Brain microvascular endothelial cell (primary cell): ENCODE data around the gene OR2V1.
"Not testable (repeated sequence)": the region's sequence is repeated elsewhere in the genome, so short reads cannot be mapped to it uniquely, and the experiment has no call there.

ENCODE experiments used
- DNase-seq: peaks from one replicate; pipeline ENCODE4 v3.0.0-alpha.2; 2020
- H3K27ac ChIP-seq: fragments of 250-450 bp; sonication (Bioruptor Pico); 2 replicates; pipeline ENCODE4 v1.5.1; 2020; ENCODE audit warnings: mild to moderate bottlenecking, moderate library complexity
- H3K27me3 ChIP-seq: fragments of 250-450 bp; sonication (Bioruptor Pico); replicated peaks from 2 replicates; pipeline ENCODE4 v1.5.1; 2020; ENCODE audit warnings: mild to moderate bottlenecking
- H3K36me3 ChIP-seq: fragments of 250-450 bp; sonication (Bioruptor Pico); replicated peaks from 2 replicates; pipeline ENCODE4 v1.5.1; 2020; ENCODE audit warnings: mild to moderate bottlenecking
- H3K4me3 ChIP-seq: 2 replicates; pipeline ENCODE4 v1.5.1; 2011; ENCODE audit warnings: low read depth, mild to moderate bottlenecking, control low read depth, low read length, moderate library complexity
- in situ Hi-C: cut with HindIII; loops from 2 replicates; pipeline ENCODE4 v1.10.0; 2017; ENCODE audit warnings: low sequenced_read_pairs, low pct_ligation_motif_present
- TF ChIP-seq, protein P1 (sequence below): IDR thresholded peaks from 2 replicates; pipeline ENCODE4 v1.5.1; 2011; ENCODE audit warnings: low read depth, mild to moderate bottlenecking, moderate library complexity, low read length, control low read depth, inconsistent platforms; ENCODE audit errors: missing control alignments

OR2V1 gene

DNA sequence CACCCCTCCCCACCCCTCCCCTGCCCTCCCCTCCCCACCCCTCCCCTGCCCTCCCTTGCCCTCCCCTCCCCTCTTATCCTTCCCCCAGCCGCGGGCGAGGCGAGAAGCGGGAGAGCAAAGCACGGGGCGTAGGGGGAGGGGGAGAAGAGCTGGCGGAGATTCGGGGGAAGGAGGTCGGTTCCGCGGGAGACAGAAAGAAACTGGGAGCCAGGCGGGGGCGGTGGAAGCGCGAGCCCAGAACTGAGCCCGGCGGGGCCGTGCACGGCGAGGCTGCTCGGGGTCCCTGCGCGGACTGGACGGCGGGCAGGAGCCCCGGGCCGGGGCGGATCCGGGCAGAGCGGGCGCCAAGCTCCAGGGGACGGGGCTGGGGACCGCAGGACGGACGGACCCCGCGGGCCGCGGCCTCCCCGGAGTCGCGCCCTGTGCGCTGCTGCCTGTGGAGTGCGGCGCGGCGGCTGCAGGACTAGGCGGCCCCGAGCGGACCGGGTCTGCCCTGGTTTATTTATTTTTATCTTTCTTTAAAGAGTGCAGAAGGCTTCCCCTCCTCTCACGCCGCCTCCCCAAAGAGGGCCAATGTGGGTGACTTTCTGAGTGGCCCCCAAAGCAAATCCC, 29.8 kb downstream of the OR2V1 start:
- DNase-seq, H3K27ac ChIP-seq, H3K4me3 ChIP-seq, in situ Hi-C loops, H3K36me3 ChIP-seq, H3K27me3 ChIP-seq: not testable (repeated sequence)

GRCh38 chr5:181100121-181100875, 30.7 kb downstream of the OR2V1 start:
- TF ChIP-seq, protein P1, sequence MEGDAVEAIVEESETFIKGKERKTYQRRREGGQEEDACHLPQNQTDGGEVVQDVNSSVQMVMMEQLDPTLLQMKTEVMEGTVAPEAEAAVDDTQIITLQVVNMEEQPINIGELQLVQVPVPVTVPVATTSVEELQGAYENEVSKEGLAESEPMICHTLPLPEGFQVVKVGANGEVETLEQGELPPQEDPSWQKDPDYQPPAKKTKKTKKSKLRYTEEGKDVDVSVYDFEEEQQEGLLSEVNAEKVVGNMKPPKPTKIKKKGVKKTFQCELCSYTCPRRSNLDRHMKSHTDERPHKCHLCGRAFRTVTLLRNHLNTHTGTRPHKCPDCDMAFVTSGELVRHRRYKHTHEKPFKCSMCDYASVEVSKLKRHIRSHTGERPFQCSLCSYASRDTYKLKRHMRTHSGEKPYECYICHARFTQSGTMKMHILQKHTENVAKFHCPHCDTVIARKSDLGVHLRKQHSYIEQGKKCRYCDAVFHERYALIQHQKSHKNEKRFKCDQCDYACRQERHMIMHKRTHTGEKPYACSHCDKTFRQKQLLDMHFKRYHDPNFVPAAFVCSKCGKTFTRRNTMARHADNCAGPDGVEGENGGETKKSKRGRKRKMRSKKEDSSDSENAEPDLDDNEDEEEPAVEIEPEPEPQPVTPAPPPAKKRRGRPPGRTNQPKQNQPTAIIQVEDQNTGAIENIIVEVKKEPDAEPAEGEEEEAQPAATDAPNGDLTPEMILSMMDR: no peak
- Histone ChIP-seq H3K4me3 (peak overlapping the region; percentile 9), H3K27ac (no peak overlapping the region), H3K36me3 (no peaks in the 10 kb centered on the region), H3K27me3 (no peaks in the 10 kb centered on the region)
- in situ Hi-C loops: no loop called here
- no peak for DNase-seq

GRCh38 chr5:181099602-181100086, 31.3 kb downstream of the OR2V1 start:
- DNase-seq: no peak
- H3K27me3 ChIP-seq: no peaks in the 10 kb centered on the region
- TF ChIP-seq, protein P1: no peak
- no peak overlapping the region for H3K4me3 ChIP-seq
- H3K36me3 ChIP-seq: no peaks in the 10 kb centered on the region
- in situ Hi-C loops: no loop called here
- H3K27ac ChIP-seq: no peak overlapping the region

GRCh38 chr5:181098762-181099601, 32.0 kb downstream of the OR2V1 start:
- H3K4me3 ChIP-seq: no peak overlapping the region
- no peak for DNase-seq
- in situ Hi-C loops: no loop called here
- H3K27ac ChIP-seq: no peak overlapping the region
- TF ChIP-seq, protein P1: no peak
- H3K27me3 ChIP-seq: no peaks in the 10 kb centered on the region
- H3K36me3 ChIP-seq: no peaks in the 10 kb centered on the region

DNA sequence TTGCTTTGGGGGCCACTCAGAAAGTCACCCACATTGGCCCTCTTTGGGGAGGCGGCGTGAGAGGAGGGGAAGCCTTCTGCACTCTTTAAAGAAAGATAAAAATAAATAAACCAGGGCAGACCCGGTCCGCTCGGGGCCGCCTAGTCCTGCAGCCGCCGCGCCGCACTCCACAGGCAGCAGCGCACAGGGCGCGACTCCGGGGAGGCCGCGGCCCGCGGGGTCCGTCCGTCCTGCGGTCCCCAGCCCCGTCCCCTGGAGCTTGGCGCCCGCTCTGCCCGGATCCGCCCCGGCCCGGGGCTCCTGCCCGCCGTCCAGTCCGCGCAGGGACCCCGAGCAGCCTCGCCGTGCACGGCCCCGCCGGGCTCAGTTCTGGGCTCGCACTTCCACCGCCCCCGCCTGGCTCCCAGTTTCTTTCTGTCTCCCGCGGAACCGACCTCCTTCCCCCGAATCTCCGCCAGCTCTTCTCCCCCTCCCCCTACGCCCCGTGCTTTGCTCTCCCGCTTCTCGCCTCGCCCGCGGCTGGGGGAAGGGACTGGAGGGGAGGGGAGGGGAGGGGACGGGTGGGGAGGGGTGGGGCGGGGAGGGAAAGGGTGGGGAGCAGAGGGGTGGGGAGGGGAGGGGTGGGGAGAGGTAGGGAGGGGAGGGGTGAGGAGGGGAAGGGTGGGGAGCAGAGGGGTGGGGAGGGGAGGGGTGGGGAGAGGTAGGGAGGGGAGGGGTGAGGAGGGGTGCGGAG, 33.0 kb downstream of the OR2V1 start:
- H3K27me3 ChIP-seq, DNase-seq, H3K27ac ChIP-seq, in situ Hi-C loops, H3K4me3 ChIP-seq, H3K36me3 ChIP-seq: not testable (repeated sequence)

GRCh38 chr5:181097383-181097753, 33.6 kb downstream of the OR2V1 start:
- H3K27ac ChIP-seq, H3K4me3 ChIP-seq, DNase-seq, in situ Hi-C loops, H3K27me3 ChIP-seq, H3K36me3 ChIP-seq: not testable (repeated sequence)

GRCh38 chr5:181096721-181097382, 34.1 kb downstream of the OR2V1 start:
- H3K27me3 ChIP-seq, H3K36me3 ChIP-seq, H3K27ac ChIP-seq, H3K4me3 ChIP-seq, in situ Hi-C loops, DNase-seq: not testable (repeated sequence)

- H3K4me3 ChIP-seq, H3K27ac ChIP-seq, H3K27me3 ChIP-seq, DNase-seq, in situ Hi-C loops, H3K36me3 ChIP-seq: not testable (repeated sequence)
Observed at GRCh38 chr5:181095162-181095561, 35.8 kb downstream of the OR2V1 start.
